Endothelial cell of umbilical vein (primary cell): ENCODE measurements around the gene RBM47. TPM values are rescaled to one million over a fixed set of nuclear protein-coding genes. Genes with fewer than 3 reads are reported as not detected.

Source experiments
- BruUV-seq: library from RNA; stranded (reverse); fragments of 400-500 nt; replicated peaks from 2 replicates; lab custom pipeline; 2021; lab: Mats Ljungman, UMichigan
- CTCF ChIA-PET: fragments of 300-600, 350-600 bp; sonication (Branson Sonifier 250); formaldehyde crosslinking; loops from one replicate; lab custom pipeline; 2021; ENCODE audit warnings: antibody characterized with exemption, inconsistent platforms; lab: Charles Lee
- POLR2A ChIA-PET: fragments of 300-600, 350-600 bp; sonication (Branson Sonifier 250); formaldehyde crosslinking; loops from one replicate; lab custom pipeline; 2021; ENCODE audit warnings: antibody characterized with exemption, inconsistent platforms; lab: Charles Lee
- DNase-seq: peaks from one replicate; pipeline ENCODE4 v3.0.0-alpha.2; 2011; ENCODE audit warnings: low read depth, low spot score
- FAIRE-seq: peaks from 2 replicates; lab custom pipeline; 2011; peaks lifted over from hg19 to GRCh38; lab: Jason Lieb, UNC
- H2AFZ ChIP-seq: 2 replicates; pipeline ENCODE4 v1.6.0; 2012; ENCODE audit warnings: low read depth, low read length, control low read depth, inconsistent platforms
- H3K27ac ChIP-seq: 2 replicates; pipeline ENCODE4 v1.5.1; 2011; ENCODE audit warnings: low read depth, mild to moderate bottlenecking, control low read depth, low read length, moderate library complexity; ENCODE audit not compliant: insufficient read depth
- H3K27me3 ChIP-seq, 2 experiments: 2 replicates each; pipeline versions ENCODE4 v1.6.0 to v1.6.1; 2011; ENCODE audit warnings: low read length in 2 of 2, mixed read lengths in 1 of 2; ENCODE audit not compliant: control insufficient read depth in 2 of 2, insufficient read depth in 2 of 2
- H3K36me3 ChIP-seq, 2 experiments: 2 replicates in 1 of 2; 3 replicates in 1 of 2; pipeline ENCODE4 v1.5.1; 2011; ENCODE audit warnings: low read length in 2 of 2, mild to moderate bottlenecking in 1 of 2, moderate library complexity in 1 of 2; ENCODE audit not compliant: control insufficient read depth in 2 of 2, insufficient read depth in 2 of 2; ENCODE audit errors: extremely low read depth in 1 of 2
- H3K4me1 ChIP-seq: 3 replicates; pipeline ENCODE4 v1.5.1; 2011; ENCODE audit warnings: mild to moderate bottlenecking, low read length; ENCODE audit not compliant: control insufficient read depth, insufficient read depth; ENCODE audit errors: extremely low read depth
- H3K4me2 ChIP-seq: 2 replicates; pipeline ENCODE4 v1.6.1; 2011; ENCODE audit warnings: low read length, control low read depth, mixed read lengths; ENCODE audit not compliant: insufficient read depth
- H3K4me3 ChIP-seq, 3 experiments: fragments of 200-600 bp in 1 of 3; sonication (generic), shearing (Covaris generic) in 1 of 3; replicated peaks in 1 of 3; 2 replicates each; pipeline ENCODE4 v1.5.1; 2011 to 2016; ENCODE audit warnings: control low read depth in 3 of 3, low read length in 3 of 3, mild to moderate bottlenecking in 2 of 3, inconsistent platforms in 1 of 3, low read depth in 1 of 3, moderate library complexity in 1 of 3; ENCODE audit not compliant: insufficient read depth in 1 of 3
- H3K79me2 ChIP-seq: 2 replicates; pipeline ENCODE4 v1.6.0; 2012; ENCODE audit warnings: low read length, inconsistent platforms; ENCODE audit not compliant: control insufficient read depth, insufficient read depth
- H3K9ac ChIP-seq: replicated peaks from 2 replicates; pipeline ENCODE3; 2011; ENCODE audit warnings: low read length, control low read depth; ENCODE audit not compliant: insufficient read depth; ENCODE audit errors: extremely low read depth
- H3K9me1 ChIP-seq: replicated peaks from 3 replicates; pipeline ENCODE4 v1.6.0; 2011; ENCODE audit warnings: mild to moderate bottlenecking, low read length; ENCODE audit not compliant: control insufficient read depth, insufficient read depth; ENCODE audit errors: extremely low read depth
- H3K9me3 ChIP-seq: replicated peaks from 2 replicates; pipeline ENCODE4 v1.5.1; 2012; ENCODE audit warnings: low read length, inconsistent platforms; ENCODE audit not compliant: control insufficient read depth, insufficient read depth
- H4K20me1 ChIP-seq: replicated peaks from 2 replicates; pipeline ENCODE3; 2011; ENCODE audit warnings: mild to moderate bottlenecking, low read length; ENCODE audit not compliant: control insufficient read depth, insufficient read depth; ENCODE audit errors: extremely low read depth
- CTCF ChIP-seq, 2 donors: IDR thresholded peaks; 1 replicate in 1 of 2; 2 replicates in 1 of 2; pipeline ENCODE4 v1.5.1; 2011; ENCODE audit warnings: low read length in 2 of 2, mild to moderate bottlenecking in 2 of 2, moderate library complexity in 2 of 2, control low read depth in 1 of 2, inconsistent platforms in 1 of 2, low read depth in 1 of 2; ENCODE audit not compliant: insufficient read depth in 1 of 2; ENCODE audit errors: extremely low read depth in 1 of 2
- EZH2 ChIP-seq: IDR thresholded peaks from 2 replicates; pipeline ENCODE4 v1.6.1; 2012; ENCODE audit warnings: borderline replicate concordance, low read depth, mild to moderate bottlenecking, moderate library complexity, low read length, inconsistent platforms; ENCODE audit not compliant: severe bottlenecking
- FOS ChIP-seq: IDR thresholded peaks from 2 replicates; pipeline ENCODE4 v1.6.1; 2011; ENCODE audit warnings: mild to moderate bottlenecking, low read length, moderate library complexity, borderline replicate concordance; ENCODE audit not compliant: insufficient read depth
- GATA2 ChIP-seq: IDR thresholded peaks from 2 replicates; pipeline ENCODE4 v1.7.0; 2011; ENCODE audit warnings: low read depth, mild to moderate bottlenecking, moderate library complexity, mixed read lengths, low read length; ENCODE audit not compliant: insufficient read length, insufficient read depth
- JUN ChIP-seq: IDR thresholded peaks from 2 replicates; pipeline ENCODE4 v1.6.1; 2011; ENCODE audit warnings: borderline replicate concordance, low read depth; ENCODE audit not compliant: insufficient read length, insufficient read depth
- MYC ChIP-seq: IDR thresholded peaks from one replicate; pipeline ENCODE4 v1.6.1; 2011; ENCODE audit warnings: mild to moderate bottlenecking, low read depth, low read length
- POLR2A ChIP-seq: IDR thresholded peaks from 2 replicates; pipeline ENCODE4 v1.6.1; 2012; ENCODE audit warnings: low read depth, mild to moderate bottlenecking, control low read depth, low read length
- POLR2AphosphoS5 ChIP-seq: IDR thresholded peaks from 2 replicates; pipeline ENCODE4 v1.6.1; 2012; ENCODE audit warnings: low read depth, mild to moderate bottlenecking, control low read depth, low read length, moderate library complexity; ENCODE audit not compliant: insufficient read depth
- dilution Hi-C: fragments of 300-500 bp; cut with MboI; formaldehyde crosslinking; loops from one replicate; pipeline ENCODE4 v1.15.0; 2019; ENCODE audit warnings: low sequenced_read_pairs; ENCODE audit not compliant: extremely low pct_ligation_motif_present
- intact Hi-C: fragments of 100-400 bp; cut with micrococcal nuclease; formaldehyde crosslinking; loops from one replicate; pipeline ENCODE4 v1.10.0; 2022
- polyA plus RNA-seq, 4 experiments: library from polyadenylated mRNA; depleted of rRNA in 3 of 4; stranded (reverse) in 3 of 4; unstranded in 1 of 4; fragments of >200 nt; gene quantifications; 2 replicates each; pipeline versions ENCODE4 v1.2.1 to v1.2.3, GENCODE V29; 2011 to 2012; ENCODE audit warnings: missing spikeins in 1 of 4
- total RNA-seq: library from RNA; stranded (reverse); gene quantifications from 2 replicates; pipeline ENCODE4 v1.2.3, GENCODE V29; 2021
- TF ChIP-seq, protein P1 (sequence below): IDR thresholded peaks from 2 replicates; pipeline ENCODE4 v1.6.1; 2011; ENCODE audit not compliant: insufficient read depth, insufficient read length

Gene RBM47
- total and polyA plus RNA-seq, 2 donors (not counting 3 experiments of a cell fraction or from before 2014, with no cell fraction given), result not detected

DNA sequence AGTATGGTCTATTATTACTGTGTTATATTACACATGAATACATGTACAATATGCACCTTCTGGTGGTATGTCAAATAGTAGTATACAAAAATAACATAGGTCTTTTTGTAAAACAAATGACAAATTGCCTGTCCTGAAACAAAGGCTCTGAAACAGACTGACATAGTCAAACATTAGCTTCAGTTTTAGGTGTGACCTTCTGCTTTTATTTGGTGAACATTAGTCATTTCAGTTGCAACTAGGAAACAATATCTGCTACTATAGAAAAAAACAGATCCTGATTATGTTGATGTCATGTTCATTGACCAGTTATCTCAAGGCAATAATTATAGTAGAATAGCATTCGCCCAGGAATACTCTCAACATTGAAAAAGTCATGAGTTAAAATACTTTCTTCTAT is 171.6 kb downstream of the RBM47 start:
- Histone ChIP-seq H3K9me3 (no peaks in the 10 kb centered on the region), H3K4me1 (no peaks in the 10 kb centered on the region), H3K27me3 (peaks cover 1 to 2% of the 10 kb centered on the region in 2 experiments), H3K9me1 (no peaks in the 10 kb centered on the region), H4K20me1 (no peaks in the 10 kb centered on the region), H3K27ac (no peak overlapping the region), H2AFZ (no peak overlapping the region), H3K9ac (no peak overlapping the region), H3K4me2 (no peak overlapping the region), H3K36me3 (no peaks in the 10 kb centered on the region), H3K4me3 (no peak overlapping the region), H3K79me2 (no peaks in the 10 kb centered on the region)
- dilution Hi-C loops (no loop called here), intact Hi-C loops (no loop called here)
- CTCF ChIA-PET, result interaction anchor here (1.3 to 1.6 kb wide), 2 partner anchors 11 to 15 kb away, joined by 3 to 4 read pairs; no protein-coding TSS in a partner anchor
- no peak for DNase-seq
- TF ChIP-seq MYC (no peak), POLR2AphosphoS5 (no peak), GATA2 (no peak), POLR2A (no peak), JUN (no peak), EZH2 (no peak), CTCF (IDR thresholded peaks at IDR 0.05; ENCODE audit: extremely low read depth in 1 of 2, insufficient read depth in 1 of 2, low read depth in 1 of 2, low read length in 2 of 2) (no peak), FOS (no peak)
- TF ChIP-seq, protein P1, sequence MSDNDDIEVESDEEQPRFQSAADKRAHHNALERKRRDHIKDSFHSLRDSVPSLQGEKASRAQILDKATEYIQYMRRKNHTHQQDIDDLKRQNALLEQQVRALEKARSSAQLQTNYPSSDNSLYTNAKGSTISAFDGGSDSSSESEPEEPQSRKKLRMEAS, result no peak
- POLR2A ChIA-PET, result no interaction called here
- FAIRE-seq, result no peak
- BruUV-seq, result no TSS peak
